Activated CD4-positive, alpha-beta T cell treated with anti-CD3 and anti-CD28 coated beads for 36 hours (primary cell): Measurements from ENCODE around the gene TTLL7. TPM values are rescaled to one million over a fixed set of nuclear protein-coding genes. Genes with fewer than 3 reads are reported as not detected.

Experiments
- ATAC-seq: fragments of 200-7000 bp; cut with Tn5 transposase; one replicate; pipeline ENCODE4 v1.10.0; 2021; ENCODE audit warnings: mild to moderate bottlenecking, moderate library complexity
- CTCF ChIA-PET: fragments of 350-600 bp; sonication (Branson Sonifier 250); formaldehyde crosslinking; loops from one replicate; lab custom pipeline; 2021; ENCODE audit warnings: antibody characterized with exemption; lab: Charles Lee
- POLR2A ChIA-PET: fragments of 350-600 bp; sonication (Branson Sonifier 250); formaldehyde crosslinking; loops from one replicate; lab custom pipeline; 2021; ENCODE audit warnings: antibody characterized with exemption, inconsistent platforms; lab: Charles Lee
- DNase-seq: peaks from one replicate; pipeline ENCODE4 v3.0.0-alpha.2; 2020
- H3K27ac Mint-ChIP-seq: one replicate; pipeline ENCODE4 v1.8.0; 2021; ENCODE audit warnings: mixed read lengths
- H3K27me3 Mint-ChIP-seq: one replicate; pipeline ENCODE4 v1.8.0; 2021; ENCODE audit warnings: mixed read lengths
- H3K36me3 Mint-ChIP-seq: one replicate; pipeline ENCODE4 v1.8.0; 2021; ENCODE audit warnings: low read depth, mixed read lengths
- H3K4me1 Mint-ChIP-seq: one replicate; pipeline ENCODE4 v1.8.0; 2021; ENCODE audit warnings: mixed read lengths
- H3K4me3 Mint-ChIP-seq: one replicate; pipeline ENCODE4 v1.8.0; 2021; ENCODE audit warnings: mild to moderate bottlenecking, moderate library complexity, mixed read lengths
- H3K9me3 Mint-ChIP-seq: one replicate; pipeline ENCODE4 v1.8.0; 2021; ENCODE audit warnings: low read depth, mixed read lengths
- intact Hi-C, 2 experiments: fragments of 100-400 bp; cut with DNase I in 1 of 2; cut with micrococcal nuclease in 1 of 2; formaldehyde crosslinking; loops; one replicate each; pipeline versions ENCODE4 v1.14.2 to v1.15.1; 2022 to 2024; cut with DNase I, micrococcal nuclease
- total RNA-seq, 2 experiments: library from RNA; stranded (reverse); gene quantifications; one replicate each; pipeline ENCODE4 v1.2.3, GENCODE V29; 2021

The TTLL7 gene
- total RNA-seq, 2 experiments from 2014 or later: 1.4 to 2.6 TPM

- Mint-ChIP-seq H3K36me3 (no peaks in the 10 kb centered on the region), H3K4me1 (peaks cover 3% of the 10 kb centered on the region), H3K27ac (no peak overlapping the region), H3K9me3 (peaks cover 1% of the 10 kb centered on the region), H3K27me3 (peaks cover 13% of the 10 kb centered on the region), H3K4me3 (no peak overlapping the region)
- intact Hi-C loops: no loop called here
- CTCF ChIA-PET: no interaction called here
- ATAC-seq: no peak
- DNase-seq: no peak
- POLR2A ChIA-PET: no interaction called here
These were observed 11.2 kb upstream of the TTLL7 start for GRCh38 chr1:84010136-84010535.

DNA sequence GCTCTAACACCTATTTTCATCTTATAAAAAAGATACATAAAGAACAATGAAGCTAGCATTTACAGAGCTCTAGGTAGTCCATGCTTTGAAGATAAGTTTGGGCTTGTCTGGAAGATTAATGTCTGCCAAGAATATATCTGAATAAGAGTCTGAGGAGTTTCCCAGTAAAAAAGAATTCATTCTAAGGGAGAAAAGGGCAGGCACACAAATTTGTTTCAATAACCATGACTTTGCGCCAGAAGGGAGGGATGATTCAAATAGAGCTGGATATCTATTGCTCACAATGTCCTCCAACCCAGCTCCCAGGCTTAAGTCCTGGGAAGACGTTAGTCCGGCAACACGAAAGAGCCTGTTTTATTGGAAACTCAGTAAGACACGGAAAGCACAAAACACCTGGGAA, 9.7 kb upstream of the TTLL7 start:
- H3K36me3 Mint-ChIP-seq: no peaks in the 10 kb centered on the region
- peaks cover 3% of the 10 kb centered on the region for H3K4me1 Mint-ChIP-seq
- no peak overlapping the region for H3K4me3 Mint-ChIP-seq
- CTCF ChIA-PET: interaction anchor here (1.2 kb wide), 1 partner anchor 13 kb away, joined by 3 read pairs; no protein-coding TSS in a partner anchor
- POLR2A ChIA-PET: no interaction called here
- peaks cover 23% of the 10 kb centered on the region for H3K27me3 Mint-ChIP-seq
- no peak overlapping the region for H3K27ac Mint-ChIP-seq
- intact Hi-C loops: loop anchor here in 1 of 2 experiments (5.0 kb wide), 1 partner anchor 69 kb away; no protein-coding TSS in a partner anchor
- no peak for ATAC-seq
- no peak for DNase-seq
- peaks cover 1% of the 10 kb centered on the region for H3K9me3 Mint-ChIP-seq

DNA sequence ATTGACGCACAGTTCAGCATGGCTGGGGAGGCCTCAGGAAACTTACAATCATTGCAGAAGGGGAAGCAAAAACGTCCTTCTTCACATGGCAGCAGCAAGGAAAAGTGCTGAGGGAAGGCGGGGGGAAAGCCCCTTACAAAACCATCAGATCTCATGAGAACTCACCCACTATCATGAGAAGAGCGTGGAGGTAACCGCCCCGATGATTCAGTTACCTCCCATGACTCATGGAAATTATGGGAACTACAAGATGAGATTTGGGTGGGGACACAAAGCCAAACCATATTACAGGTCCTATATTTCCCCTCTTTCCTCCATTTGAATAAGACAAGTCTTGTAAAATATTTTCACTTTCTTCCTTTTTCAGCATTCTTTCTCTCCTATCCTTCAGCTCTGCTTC, 7.7 kb upstream of the TTLL7 start:
- Mint-ChIP-seq H3K9me3 (peaks cover 1% of the 10 kb centered on the region), H3K27ac (no peak overlapping the region), H3K4me3 (no peak overlapping the region), H3K36me3 (no peaks in the 10 kb centered on the region), H3K27me3 (peaks cover 29% of the 10 kb centered on the region), H3K4me1 (peaks cover 3% of the 10 kb centered on the region)
- ChIA-PET POLR2A (no interaction called here), CTCF (no interaction called here)
- DNase-seq (peak; percentile 12), ATAC-seq (no peak)
- intact Hi-C loops: loop anchor here in 1 of 2 experiments (5.0 kb wide), 1 partner anchor 71 kb away; no protein-coding TSS in a partner anchor

GRCh38 chr1:84001501-84001900, 2.6 kb upstream of the TTLL7 start:
- no peak for ATAC-seq
- Mint-ChIP-seq H3K4me1 (peaks cover 14% of the 10 kb centered on the region), H3K36me3 (no peaks in the 10 kb centered on the region), H3K27ac (no peak overlapping the region), H3K27me3 (peaks cover 52% of the 10 kb centered on the region), H3K9me3 (no peaks in the 10 kb centered on the region), H3K4me3 (no peak overlapping the region)
- intact Hi-C loops: no loop called here
- ChIA-PET POLR2A (no interaction called here), CTCF (no interaction called here)
- no peak for DNase-seq

GRCh38 chr1:84000954-84001495, 2.1 kb upstream of the TTLL7 start:
- peaks cover 56% of the 10 kb centered on the region for H3K27me3 Mint-ChIP-seq

DNA sequence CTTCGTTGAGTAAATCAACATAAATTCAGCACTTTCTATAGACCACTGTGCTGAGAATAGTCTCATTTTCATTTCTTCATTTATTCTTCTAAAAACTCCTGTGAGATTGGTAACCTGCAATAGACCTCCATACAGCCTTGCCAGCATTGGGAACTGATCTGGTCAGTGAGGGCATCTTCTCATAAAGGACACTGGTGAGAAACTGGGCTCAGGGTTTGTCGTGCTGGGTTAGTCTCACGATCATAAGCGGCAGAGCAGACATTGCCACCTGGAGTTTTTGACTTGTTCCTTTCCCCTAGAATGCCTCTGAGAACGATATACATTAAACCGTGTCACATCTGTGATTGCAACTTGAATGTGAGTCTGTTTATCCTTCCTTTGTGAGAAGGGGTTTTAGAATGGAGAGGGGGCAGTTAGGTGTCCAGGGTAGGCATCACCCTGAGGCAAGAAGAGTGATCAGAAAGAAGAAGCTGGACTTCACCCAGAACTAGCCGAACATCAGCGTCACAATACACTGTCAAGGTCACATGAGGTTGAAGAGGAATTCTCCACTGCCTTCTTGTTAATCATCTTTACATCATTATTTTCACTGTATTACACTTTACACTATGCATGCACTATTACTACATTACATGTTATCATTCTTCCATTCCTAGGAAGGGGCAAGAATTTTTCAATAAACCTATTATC, 1.4 kb upstream of the TTLL7 start:
- no peaks in the 10 kb centered on the region for H3K36me3 Mint-ChIP-seq
- CTCF ChIA-PET: no interaction called here
- H3K27ac Mint-ChIP-seq: no peak overlapping the region
- peaks cover 12% of the 10 kb centered on the region for H3K4me1 Mint-ChIP-seq
- intact Hi-C loops: no loop called here
- H3K4me3 Mint-ChIP-seq: no peak overlapping the region
- no peak for ATAC-seq
- no peak for DNase-seq
- no peaks in the 10 kb centered on the region for H3K9me3 Mint-ChIP-seq
- POLR2A ChIA-PET: no interaction called here
- H3K27me3 Mint-ChIP-seq: peaks cover 59% of the 10 kb centered on the region

More at GRCh38 chr1:84000954-84001495, 2.1 kb upstream of the TTLL7 start:
- ChIA-PET CTCF (no interaction called here), POLR2A (no interaction called here)
- H3K4me1 Mint-ChIP-seq: peaks cover 12% of the 10 kb centered on the region
- no peak for ATAC-seq
- intact Hi-C loops: no loop called here
- H3K9me3 Mint-ChIP-seq: no peaks in the 10 kb centered on the region
- no peaks in the 10 kb centered on the region for H3K36me3 Mint-ChIP-seq
- H3K4me3 Mint-ChIP-seq: no peak overlapping the region
- DNase-seq: no peak
- H3K27ac Mint-ChIP-seq: no peak overlapping the region

GRCh38 chr1:83999316-83999819, 436 bp upstream of the TTLL7 start:
- peak; percentile 86 for ATAC-seq
- no peak overlapping the region for H3K27ac Mint-ChIP-seq
- peaks cover 62% of the 10 kb centered on the region for H3K27me3 Mint-ChIP-seq
- H3K9me3 Mint-ChIP-seq: no peaks in the 10 kb centered on the region
- peaks cover 12% of the 10 kb centered on the region for H3K4me1 Mint-ChIP-seq
- ChIA-PET POLR2A (no interaction called here), CTCF (no interaction called here)
- H3K4me3 Mint-ChIP-seq: peak overlapping the region; percentile 77
- peak; percentile 74 for DNase-seq
- intact Hi-C loops: loop anchor here (1.0 to 5.0 kb wide), 4 partner anchors 79 to 623 kb away; no protein-coding TSS in a partner anchor
- H3K36me3 Mint-ChIP-seq: no peaks in the 10 kb centered on the region

GRCh38 chr1:83998205-83998497, 781 bp downstream of the TTLL7 start:
- CTCF ChIA-PET: no interaction called here
- peaks cover 63% of the 10 kb centered on the region for H3K27me3 Mint-ChIP-seq
- peak overlapping the region; percentile 77 for H3K4me3 Mint-ChIP-seq
- no peaks in the 10 kb centered on the region for H3K36me3 Mint-ChIP-seq
- DNase-seq (no peak), ATAC-seq (peak; percentile 16)
- peaks cover 12% of the 10 kb centered on the region for H3K4me1 Mint-ChIP-seq
- no peaks in the 10 kb centered on the region for H3K9me3 Mint-ChIP-seq
- POLR2A ChIA-PET: no interaction called here
- H3K27ac Mint-ChIP-seq: peak overlapping the region; percentile 49
- intact Hi-C loops: loop anchor here (5.0 kb wide), 3 partner anchors 124 to 624 kb away; no protein-coding TSS in a partner anchor

- no peak overlapping the region for H3K27ac Mint-ChIP-seq
- H3K4me1 Mint-ChIP-seq: peaks cover 12% of the 10 kb centered on the region
- DNase-seq (no peak), ATAC-seq (no peak)
- ChIA-PET CTCF (no interaction called here), POLR2A (no interaction called here)
- H3K9me3 Mint-ChIP-seq: no peaks in the 10 kb centered on the region
- peaks cover 65% of the 10 kb centered on the region for H3K27me3 Mint-ChIP-seq
- no peak overlapping the region for H3K4me3 Mint-ChIP-seq
- intact Hi-C loops: loop anchor here (5.0 kb wide), 3 partner anchors 125 to 625 kb away; no protein-coding TSS in a partner anchor
- H3K36me3 Mint-ChIP-seq: no peaks in the 10 kb centered on the region
These were observed 1.3 kb downstream of the TTLL7 start for GRCh38 chr1:83997631-83998030.

GRCh38 chr1:83996621-83997020, 2.3 kb downstream of the TTLL7 start:
- Mint-ChIP-seq H3K27ac (no peak overlapping the region), H3K4me1 (peaks cover 12% of the 10 kb centered on the region), H3K27me3 (peaks cover 63% of the 10 kb centered on the region), H3K9me3 (no peaks in the 10 kb centered on the region), H3K36me3 (no peaks in the 10 kb centered on the region), H3K4me3 (no peak overlapping the region)
- no peak for ATAC-seq
- ChIA-PET POLR2A (no interaction called here), CTCF (no interaction called here)
- intact Hi-C loops: loop anchor here (5.0 kb wide), 3 partner anchors 126 to 626 kb away; no protein-coding TSS in a partner anchor
- no peak for DNase-seq

GRCh38 chr1:83996191-83996590, 2.7 kb downstream of the TTLL7 start:
- Mint-ChIP-seq H3K4me3 (no peak overlapping the region), H3K4me1 (peaks cover 12% of the 10 kb centered on the region), H3K27ac (no peak overlapping the region), H3K9me3 (no peaks in the 10 kb centered on the region), H3K36me3 (no peaks in the 10 kb centered on the region), H3K27me3 (peaks cover 59% of the 10 kb centered on the region)
- intact Hi-C loops: loop anchor here (5.0 kb wide), 3 partner anchors 126 to 626 kb away; no protein-coding TSS in a partner anchor
- ATAC-seq (no peak), DNase-seq (no peak)
- ChIA-PET CTCF (no interaction called here), POLR2A (no interaction called here)

- H3K27me3 Mint-ChIP-seq: peaks cover 54% of the 10 kb centered on the region
- no peak overlapping the region for H3K27ac Mint-ChIP-seq
These were observed 3.3 kb downstream of the TTLL7 start for GRCh38 chr1:83995649-83996048.

More at GRCh38 chr1:83995649-83996048, 3.3 kb downstream of the TTLL7 start:
- intact Hi-C loops: loop anchor here (5.0 kb wide), 3 partner anchors 127 to 627 kb away; no protein-coding TSS in a partner anchor
- ATAC-seq (no peak), DNase-seq (no peak)
- Mint-ChIP-seq H3K4me3 (no peak overlapping the region), H3K9me3 (no peaks in the 10 kb centered on the region), H3K36me3 (no peaks in the 10 kb centered on the region), H3K4me1 (peaks cover 12% of the 10 kb centered on the region)
- ChIA-PET CTCF (no interaction called here), POLR2A (no interaction called here)
